Astrocyte (in vitro differentiated cells and primary cell): ENCODE measurements around the gene CHML. TPM values are rescaled to one million over a fixed set of nuclear protein-coding genes. Genes with fewer than 3 reads are reported as not detected.

Experiments used
- DNase-seq: peaks from one replicate; pipeline ENCODE4 v3.0.0-alpha.2; 2010; ENCODE audit warnings: low read depth
- FAIRE-seq: peaks from 2 replicates; lab custom pipeline; 2011; peaks lifted over from hg19 to GRCh38; lab: Jason Lieb, UNC
- H2AFZ ChIP-seq: 2 replicates; pipeline ENCODE4 v1.6.0; 2012; ENCODE audit warnings: low read depth, low read length, inconsistent platforms
- H3K27ac ChIP-seq: 2 replicates; pipeline ENCODE4 v1.5.1; 2011; ENCODE audit warnings: low read depth, low read length, inconsistent platforms
- H3K27me3 ChIP-seq: 2 replicates; pipeline ENCODE4 v1.6.0; 2011; ENCODE audit warnings: low read length, inconsistent platforms; ENCODE audit not compliant: insufficient read depth
- H3K36me3 ChIP-seq: 2 replicates; pipeline ENCODE4 v1.5.1; 2011; ENCODE audit warnings: low read length, inconsistent platforms; ENCODE audit not compliant: insufficient read depth
- H3K4me1 ChIP-seq: 2 replicates; pipeline ENCODE4 v1.5.1; 2011; ENCODE audit warnings: low read length, inconsistent platforms; ENCODE audit not compliant: insufficient read depth
- H3K4me2 ChIP-seq: 2 replicates; pipeline ENCODE4 v1.6.0; 2012; ENCODE audit warnings: low read length, inconsistent platforms
- H3K4me3 ChIP-seq: 2 replicates; pipeline ENCODE4 v1.5.1; 2011; ENCODE audit warnings: low read depth, mild to moderate bottlenecking, low read length, inconsistent platforms; ENCODE audit not compliant: insufficient read depth
- H3K79me2 ChIP-seq: 2 replicates; pipeline ENCODE4 v1.6.0; 2012; ENCODE audit warnings: mild to moderate bottlenecking, low read length, inconsistent platforms; ENCODE audit not compliant: insufficient read depth
- H3K9ac ChIP-seq: 2 replicates; pipeline ENCODE4 v1.6.0; 2012; ENCODE audit warnings: mild to moderate bottlenecking, low read length, inconsistent platforms
- H3K9me3 ChIP-seq: 2 replicates; pipeline ENCODE4 v1.5.1; 2012; ENCODE audit warnings: low read depth, mild to moderate bottlenecking, low read length, inconsistent platforms; ENCODE audit not compliant: insufficient read depth
- H4K20me1 ChIP-seq: 2 replicates; pipeline ENCODE4 v1.6.0; 2012; ENCODE audit warnings: low read length, inconsistent platforms; ENCODE audit not compliant: insufficient read depth
- H3K27ac Mint-ChIP-seq: one replicate; pipeline ENCODE4 v1.8.0; 2021; ENCODE audit warnings: mild to moderate bottlenecking, mixed read lengths; ENCODE audit not compliant: unreplicated experiment
- H3K27me3 Mint-ChIP-seq: one replicate; pipeline ENCODE4 v1.8.0; 2021; ENCODE audit warnings: low read depth, mixed read lengths; ENCODE audit not compliant: unreplicated experiment
- H3K36me3 Mint-ChIP-seq: one replicate; pipeline ENCODE4 v1.8.0; 2021; ENCODE audit warnings: low read depth, mixed read lengths; ENCODE audit not compliant: unreplicated experiment
- H3K4me1 Mint-ChIP-seq: one replicate; pipeline ENCODE4 v1.8.0; 2021; ENCODE audit warnings: low read depth, mixed read lengths; ENCODE audit not compliant: unreplicated experiment
- H3K4me3 Mint-ChIP-seq: one replicate; pipeline ENCODE4 v1.8.0; 2021; ENCODE audit warnings: mild to moderate bottlenecking, moderate library complexity, mixed read lengths; ENCODE audit not compliant: unreplicated experiment
- H3K9me3 Mint-ChIP-seq: one replicate; pipeline ENCODE4 v1.8.0; 2021; ENCODE audit warnings: mild to moderate bottlenecking, mixed read lengths; ENCODE audit not compliant: unreplicated experiment
- EZH2 ChIP-seq: IDR thresholded peaks from 2 replicates; pipeline ENCODE4 v1.6.1; 2012; ENCODE audit warnings: mild to moderate bottlenecking, low read length, inconsistent platforms; ENCODE audit not compliant: insufficient read depth
- total RNA-seq: library from RNA; stranded (reverse); gene quantifications from 2 replicates; pipeline ENCODE4 v1.2.1, GENCODE V29; 2021
- TF ChIP-seq, protein P1 (sequence below): IDR thresholded peaks from 2 replicates; pipeline ENCODE4 v1.5.1; 2011; ENCODE audit warnings: low read depth, mild to moderate bottlenecking, inconsistent platforms, low read length, moderate library complexity; ENCODE audit not compliant: insufficient read depth

The CHML gene
- total RNA-seq, 1 donor from 2014 or later = 22.6 TPM

DNA sequence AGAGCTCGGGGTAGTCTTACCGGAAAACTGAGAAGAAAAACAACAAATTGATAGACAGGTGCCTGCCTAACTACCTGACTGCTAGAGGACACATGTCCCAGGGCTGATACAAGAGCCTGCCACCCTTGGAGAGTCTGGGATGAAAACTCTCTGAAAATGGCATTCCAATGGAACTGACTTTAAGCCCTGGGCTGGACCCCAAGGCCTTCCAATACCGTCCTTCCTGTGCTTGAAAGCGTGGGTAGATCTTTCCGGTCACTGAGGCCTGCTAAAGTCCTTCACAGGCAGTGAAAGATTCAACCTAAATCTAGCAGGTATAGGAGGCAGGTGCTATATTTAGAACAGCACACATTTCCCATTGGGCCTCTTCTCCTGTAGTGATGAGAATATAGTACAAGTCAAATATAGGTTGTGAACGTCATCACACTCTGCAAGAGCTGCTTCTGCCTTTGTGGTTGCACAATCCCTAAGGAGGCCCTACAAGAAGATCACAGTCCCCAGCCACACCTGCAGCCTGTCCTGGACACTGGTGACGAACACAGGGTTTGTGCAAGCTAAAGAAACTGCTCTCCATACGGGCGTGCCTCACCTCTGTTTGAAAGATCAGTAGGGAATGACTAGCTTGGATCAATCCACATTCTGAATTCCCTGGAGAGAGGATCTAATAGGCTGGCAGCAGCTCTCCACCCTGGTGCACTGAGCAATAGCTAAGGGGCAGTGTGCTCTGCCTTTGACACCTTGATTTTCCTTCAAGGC lies 876 bp upstream of the CHML start:
- DNase-seq = no peak
- Mint-ChIP-seq H3K27ac (peak overlapping the region; percentile 77), H3K27me3 (no peaks in the 10 kb centered on the region), H3K36me3 (no peaks in the 10 kb centered on the region), H3K4me3 (peak overlapping the region; percentile 81), H3K9me3 (peaks cover 2% of the 10 kb centered on the region), H3K4me1 (peaks cover 34% of the 10 kb centered on the region)
- no peaks in the 10 kb centered on the region for H3K27me3 ChIP-seq
- H3K79me2 ChIP-seq = peaks cover 36% of the 10 kb centered on the region
- H3K4me3 ChIP-seq = peak overlapping the region; percentile 54
- FAIRE-seq = no peak
- H3K36me3 ChIP-seq = no peaks in the 10 kb centered on the region
- H4K20me1 ChIP-seq = peaks cover 18% of the 10 kb centered on the region
- peak overlapping the region; percentile 86 for H2AFZ ChIP-seq
- TF ChIP-seq EZH2 = no peak
- TF ChIP-seq, protein P1, sequence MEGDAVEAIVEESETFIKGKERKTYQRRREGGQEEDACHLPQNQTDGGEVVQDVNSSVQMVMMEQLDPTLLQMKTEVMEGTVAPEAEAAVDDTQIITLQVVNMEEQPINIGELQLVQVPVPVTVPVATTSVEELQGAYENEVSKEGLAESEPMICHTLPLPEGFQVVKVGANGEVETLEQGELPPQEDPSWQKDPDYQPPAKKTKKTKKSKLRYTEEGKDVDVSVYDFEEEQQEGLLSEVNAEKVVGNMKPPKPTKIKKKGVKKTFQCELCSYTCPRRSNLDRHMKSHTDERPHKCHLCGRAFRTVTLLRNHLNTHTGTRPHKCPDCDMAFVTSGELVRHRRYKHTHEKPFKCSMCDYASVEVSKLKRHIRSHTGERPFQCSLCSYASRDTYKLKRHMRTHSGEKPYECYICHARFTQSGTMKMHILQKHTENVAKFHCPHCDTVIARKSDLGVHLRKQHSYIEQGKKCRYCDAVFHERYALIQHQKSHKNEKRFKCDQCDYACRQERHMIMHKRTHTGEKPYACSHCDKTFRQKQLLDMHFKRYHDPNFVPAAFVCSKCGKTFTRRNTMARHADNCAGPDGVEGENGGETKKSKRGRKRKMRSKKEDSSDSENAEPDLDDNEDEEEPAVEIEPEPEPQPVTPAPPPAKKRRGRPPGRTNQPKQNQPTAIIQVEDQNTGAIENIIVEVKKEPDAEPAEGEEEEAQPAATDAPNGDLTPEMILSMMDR = no peak
- H3K27ac ChIP-seq = peak overlapping the region; percentile 8
- H3K4me2 ChIP-seq = peak overlapping the region; percentile 83
- H3K9ac ChIP-seq = no peak overlapping the region
- H3K4me1 ChIP-seq = peaks cover 16% of the 10 kb centered on the region
- H3K9me3 ChIP-seq = no peaks in the 10 kb centered on the region

DNA sequence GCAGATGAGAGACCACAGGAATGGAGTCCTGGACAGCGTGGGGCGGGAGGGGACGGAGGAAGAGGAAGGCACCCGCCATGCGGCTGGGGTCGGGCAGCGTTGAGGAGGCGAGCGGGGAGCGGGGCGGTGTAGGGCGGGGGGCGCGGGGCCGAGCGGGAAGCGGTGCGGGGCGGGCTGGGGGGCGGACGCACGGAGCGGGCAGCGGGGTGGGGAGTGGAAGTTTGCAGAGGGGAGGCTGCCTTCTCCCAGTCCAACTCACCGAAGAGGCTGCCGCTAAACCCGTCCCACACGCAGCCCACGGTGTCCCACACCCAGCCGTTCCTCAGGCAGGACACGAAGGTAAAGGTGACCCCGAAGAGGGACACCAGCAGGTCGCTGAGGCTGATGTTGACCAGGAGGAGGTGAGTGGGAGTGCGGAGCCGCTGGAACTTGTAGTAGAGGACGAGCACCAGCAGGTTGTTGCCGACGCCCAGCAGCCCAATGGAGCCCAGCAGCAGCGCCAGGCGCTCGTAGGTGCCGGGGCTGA lies 483 bp downstream of the CHML start:
- H3K79me2 ChIP-seq = peaks cover 40% of the 10 kb centered on the region
- peak overlapping the region; percentile 93 for H3K4me3 Mint-ChIP-seq

More for the DNA sequence above, 483 bp downstream of the CHML start:
- peaks cover 2% of the 10 kb centered on the region for H3K9me3 Mint-ChIP-seq
- DNase-seq (peak; percentile 22), FAIRE-seq (no peak)
- no peaks in the 10 kb centered on the region for H3K27me3 Mint-ChIP-seq
- peaks cover 6% of the 10 kb centered on the region for H3K36me3 ChIP-seq
- no peaks in the 10 kb centered on the region for H3K36me3 Mint-ChIP-seq
- peak overlapping the region; percentile 94 for H3K4me2 ChIP-seq
- peak overlapping the region; percentile 96 for H3K4me3 ChIP-seq
- peaks cover 34% of the 10 kb centered on the region for H3K4me1 Mint-ChIP-seq
- H3K27me3 ChIP-seq = no peaks in the 10 kb centered on the region
- H2AFZ ChIP-seq = peak overlapping the region; percentile 95
- no peaks in the 10 kb centered on the region for H3K9me3 ChIP-seq
- peaks cover 16% of the 10 kb centered on the region for H3K4me1 ChIP-seq
- TF ChIP-seq, protein P1 = no peak
- TF ChIP-seq EZH2 = no peak
- peak overlapping the region; percentile 66 for H3K27ac ChIP-seq
- peak overlapping the region; percentile 91 for H3K9ac ChIP-seq
- peak overlapping the region; percentile 55 for H3K27ac Mint-ChIP-seq
- peaks cover 18% of the 10 kb centered on the region for H4K20me1 ChIP-seq
